ENCODE results near the gene CTSZ.

Gene CTSZ

DNA sequence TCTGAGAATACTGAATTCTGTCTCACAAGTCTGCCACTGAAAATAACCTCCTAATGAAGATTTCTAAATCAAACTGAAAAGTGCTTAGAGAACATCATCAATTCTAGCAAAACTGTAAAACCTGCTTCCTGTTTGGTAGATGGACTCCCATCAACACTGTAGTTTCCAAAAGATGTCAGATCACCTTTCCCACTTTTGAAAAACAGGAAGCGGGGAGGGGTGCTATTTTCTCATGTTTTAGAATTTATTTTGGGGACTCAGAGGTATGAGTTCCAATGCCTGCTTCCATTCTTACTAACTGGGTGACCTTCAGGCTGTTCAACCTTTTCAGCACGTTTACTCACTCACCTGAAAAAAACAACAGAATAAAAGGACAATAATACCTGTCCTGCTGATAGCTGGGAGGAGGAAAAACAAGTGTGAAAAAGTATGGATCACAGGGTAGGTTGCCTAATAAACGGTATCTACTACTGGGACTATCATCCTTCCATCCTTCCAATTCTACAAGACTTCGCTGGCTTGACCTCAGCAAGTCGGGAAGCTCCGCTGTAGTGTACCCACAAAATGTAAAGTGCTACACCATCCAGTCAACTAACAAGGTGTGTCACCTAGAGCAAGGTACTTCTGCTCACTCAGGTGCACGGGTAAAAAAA, 24.0 kb upstream of the CTSZ start:
- H2AFZ ChIP-seq (ENCODE audit: low read length) = no peak overlapping the region

GRCh38 chr20:59028812-59029211, 21.8 kb upstream of the CTSZ start:
- TF ChIP-seq CTCF (IDR thresholded peaks at IDR 0.05; ENCODE audit: low read length) = no peak
- TF ChIP-seq EZH2 (IDR thresholded peaks at IDR 0.05; ENCODE audit: borderline replicate concordance, low read length) = no peak
- H3K9ac ChIP-seq (ENCODE audit: low read length) = peak overlapping the region; percentile 43; the same call in 1 of the 2 replicates
- H3K4me1 ChIP-seq (ENCODE audit: insufficient read depth, low read length, severe bottlenecking) = peaks cover 44% of the 10 kb centered on the region
- H2AFZ ChIP-seq (ENCODE audit: low read length) = no peak overlapping the region
- H3K4me2 ChIP-seq (ENCODE audit: low read length) = peak overlapping the region; percentile 100
- no peaks in the 10 kb centered on the region for H3K9me3 ChIP-seq (ENCODE audit: low read length)
- peaks cover 48% of the 10 kb centered on the region for H3K79me2 ChIP-seq (ENCODE audit: insufficient read depth, low read length)
- H4K20me1 ChIP-seq (ENCODE audit: insufficient read depth, low read length) = 0 out of 2 replicates have a peak, but pooled peaks cover 3% of the 10 kb centered on the region
- H3K27ac ChIP-seq (ENCODE audit: low read depth, low read length, poor library complexity, severe bottlenecking) = no peak overlapping the region
- H3K27me3 ChIP-seq (ENCODE audit: insufficient read depth, low read length) = no peaks in the 10 kb centered on the region
- peaks cover 8% of the 10 kb centered on the region; the same call in 1 of the 2 replicates for H3F3A ChIP-seq (ENCODE audit: insufficient read depth, low read length)
- no peaks in the 10 kb centered on the region for H3K9me2 ChIP-seq (ENCODE audit: low read depth, low read length)
- peak overlapping the region; percentile 20 for H3K4me3 ChIP-seq (ENCODE audit: low read depth, low read length, poor library complexity, severe bottlenecking)
- peaks cover 87% of the 10 kb centered on the region for H3K36me3 ChIP-seq (ENCODE audit: insufficient read depth, low read length)

More for the DNA sequence above, 24.0 kb upstream of the CTSZ start:
- H3K4me3 ChIP-seq (ENCODE audit: low read depth, low read length, poor library complexity, severe bottlenecking) = peak overlapping the region; percentile 93
- H3F3A ChIP-seq (ENCODE audit: insufficient read depth, low read length) = peaks cover 12% of the 10 kb centered on the region
- no peaks in the 10 kb centered on the region for H3K9me3 ChIP-seq (ENCODE audit: low read length)
- peaks cover 48% of the 10 kb centered on the region for H3K79me2 ChIP-seq (ENCODE audit: insufficient read depth, low read length)
- peaks cover 44% of the 10 kb centered on the region for H3K4me1 ChIP-seq (ENCODE audit: insufficient read depth, low read length, severe bottlenecking)
- TF ChIP-seq EZH2 (IDR thresholded peaks at IDR 0.05; ENCODE audit: borderline replicate concordance, low read length) (no peak), CTCF (IDR thresholded peaks at IDR 0.05; ENCODE audit: low read length) (no peak)
- peak overlapping the region; percentile 100 for H3K4me2 ChIP-seq (ENCODE audit: low read length)
- no peaks in the 10 kb centered on the region for H3K27me3 ChIP-seq (ENCODE audit: insufficient read depth, low read length)
- 0 out of 2 replicates have a peak, but pooled peaks cover 3% of the 10 kb centered on the region for H4K20me1 ChIP-seq (ENCODE audit: insufficient read depth, low read length)
- peaks cover 87% of the 10 kb centered on the region for H3K36me3 ChIP-seq (ENCODE audit: insufficient read depth, low read length)
- H3K27ac ChIP-seq (ENCODE audit: low read depth, low read length, poor library complexity, severe bottlenecking) = peak overlapping the region; percentile 50
- peak overlapping the region; percentile 97 for H3K9ac ChIP-seq (ENCODE audit: low read length)
- H3K9me2 ChIP-seq (ENCODE audit: low read depth, low read length) = no peaks in the 10 kb centered on the region

GRCh38 chr20:59027741-59028320, 20.8 kb upstream of the CTSZ start:
- TF ChIP-seq EZH2 (IDR thresholded peaks at IDR 0.05; ENCODE audit: borderline replicate concordance, low read length) (no peak), CTCF (IDR thresholded peaks at IDR 0.05; ENCODE audit: low read length) (no peak)
- Histone ChIP-seq H3K79me2 (ENCODE audit: insufficient read depth, low read length) (peaks cover 48% of the 10 kb centered on the region), H4K20me1 (ENCODE audit: insufficient read depth, low read length) (0 out of 2 replicates have a peak, but pooled peaks cover 3% of the 10 kb centered on the region), H2AFZ (ENCODE audit: low read length) (no peak overlapping the region), H3K9ac (ENCODE audit: low read length) (no peak overlapping the region; the same call in 1 of the 2 replicates), H3K4me3 (ENCODE audit: low read depth, low read length, poor library complexity, severe bottlenecking) (no peak overlapping the region), H3F3A (ENCODE audit: insufficient read depth, low read length) (0 out of 2 replicates have a peak, but pooled peaks cover 4% of the 10 kb centered on the region), H3K4me2 (ENCODE audit: low read length) (no peak overlapping the region), H3K36me3 (ENCODE audit: insufficient read depth, low read length) (peaks cover 91% of the 10 kb centered on the region), H3K9me2 (ENCODE audit: low read depth, low read length) (no peaks in the 10 kb centered on the region), H3K27ac (ENCODE audit: low read depth, low read length, poor library complexity, severe bottlenecking) (no peak overlapping the region), H3K4me1 (ENCODE audit: insufficient read depth, low read length, severe bottlenecking) (peaks cover 37% of the 10 kb centered on the region), H3K27me3 (ENCODE audit: insufficient read depth, low read length) (no peaks in the 10 kb centered on the region), H3K9me3 (ENCODE audit: low read length) (no peaks in the 10 kb centered on the region)
